Coronary artery (tissue), 2 donors: ENCODE results near the gene RPL11.
A peak's percentile ranks its signal among the peaks of the same experiment; 100 is the strongest.

ENCODE experiments used
- DNase-seq: peaks from one replicate; pipeline ENCODE4 v3.0.0-alpha.2; 2017; ENCODE audit warnings: low spot score
- H3K27ac ChIP-seq, 2 donors: fragments of 200-600 bp; sonication (generic); one replicate each; pipeline ENCODE4 v1.5.1; 2016 to 2019
- H3K4me3 ChIP-seq: fragments of 200-600 bp; sonication (generic); 2 replicates; pipeline ENCODE4 v1.5.1; 2016; ENCODE audit warnings: mild to moderate bottlenecking, moderate library complexity
- TF ChIP-seq, protein P1 (sequence below): fragments of 200-600 bp; sonication (generic); IDR thresholded peaks from one replicate; pipeline ENCODE4 v1.5.1; 2019; ENCODE audit warnings: antibody characterized with exemption

Gene RPL11

GRCh38 chr1:23696335-23696989 lies 4.9 kb downstream of the RPL11 start:
- TF ChIP-seq, protein P1, sequence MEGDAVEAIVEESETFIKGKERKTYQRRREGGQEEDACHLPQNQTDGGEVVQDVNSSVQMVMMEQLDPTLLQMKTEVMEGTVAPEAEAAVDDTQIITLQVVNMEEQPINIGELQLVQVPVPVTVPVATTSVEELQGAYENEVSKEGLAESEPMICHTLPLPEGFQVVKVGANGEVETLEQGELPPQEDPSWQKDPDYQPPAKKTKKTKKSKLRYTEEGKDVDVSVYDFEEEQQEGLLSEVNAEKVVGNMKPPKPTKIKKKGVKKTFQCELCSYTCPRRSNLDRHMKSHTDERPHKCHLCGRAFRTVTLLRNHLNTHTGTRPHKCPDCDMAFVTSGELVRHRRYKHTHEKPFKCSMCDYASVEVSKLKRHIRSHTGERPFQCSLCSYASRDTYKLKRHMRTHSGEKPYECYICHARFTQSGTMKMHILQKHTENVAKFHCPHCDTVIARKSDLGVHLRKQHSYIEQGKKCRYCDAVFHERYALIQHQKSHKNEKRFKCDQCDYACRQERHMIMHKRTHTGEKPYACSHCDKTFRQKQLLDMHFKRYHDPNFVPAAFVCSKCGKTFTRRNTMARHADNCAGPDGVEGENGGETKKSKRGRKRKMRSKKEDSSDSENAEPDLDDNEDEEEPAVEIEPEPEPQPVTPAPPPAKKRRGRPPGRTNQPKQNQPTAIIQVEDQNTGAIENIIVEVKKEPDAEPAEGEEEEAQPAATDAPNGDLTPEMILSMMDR: no peak
- Histone ChIP-seq H3K27ac (no peak overlapping the region), H3K4me3 (no peak overlapping the region)
- DNase-seq: no peak

GRCh38 chr1:23698466-23698865 lies 6.9 kb downstream of the RPL11 start:
- no peak for DNase-seq
- TF ChIP-seq, protein P1: no peak
- Histone ChIP-seq H3K27ac (no peak overlapping the region), H3K4me3 (no peak overlapping the region)

DNA sequence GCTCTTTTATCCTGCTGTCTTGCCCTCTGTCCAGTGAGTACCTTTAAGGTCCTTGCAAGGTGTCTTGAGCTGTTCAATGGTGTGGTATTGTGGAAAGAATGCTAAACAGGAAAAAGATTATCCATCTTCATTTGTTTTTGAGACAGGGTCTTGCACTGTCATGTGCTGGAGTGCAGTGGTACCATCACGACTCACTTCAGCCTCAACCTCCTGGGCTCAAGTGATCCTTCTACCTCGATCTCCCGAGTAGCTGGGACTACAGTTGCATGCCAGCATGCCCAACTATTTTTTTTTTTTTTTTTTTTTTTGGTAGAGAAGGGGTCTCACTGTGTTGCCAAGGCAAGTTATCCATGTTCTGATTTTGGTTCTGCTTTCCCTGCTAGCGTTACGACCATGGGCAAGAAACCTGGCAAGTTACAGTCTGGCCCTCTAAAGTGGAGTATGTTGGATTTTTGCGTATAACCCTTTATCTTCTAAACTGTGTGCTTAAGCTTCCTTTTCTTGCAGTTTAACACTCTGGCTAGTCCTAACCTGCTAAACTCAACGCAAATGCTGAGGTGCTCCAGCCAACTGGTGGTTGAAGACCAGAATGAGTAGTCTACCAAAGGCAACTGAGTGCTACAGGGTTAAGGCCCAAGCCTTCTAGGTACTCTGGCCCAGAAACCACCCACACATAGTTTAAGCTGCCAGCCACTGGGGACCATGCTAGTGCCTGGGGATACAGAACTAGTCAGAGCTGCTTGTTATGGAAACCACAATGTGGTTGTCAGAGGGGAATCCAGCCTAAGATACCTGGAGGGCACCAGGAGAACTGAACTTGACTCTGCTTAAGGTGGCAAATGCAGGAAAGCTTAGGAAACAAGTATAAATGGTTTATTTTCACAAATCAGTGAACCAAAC lies 7.9 kb downstream of the RPL11 start:
- H3K27ac ChIP-seq: no peak overlapping the region
- no peak overlapping the region for H3K4me3 ChIP-seq
- no peak for DNase-seq
- TF ChIP-seq, protein P1: no peak

DNA sequence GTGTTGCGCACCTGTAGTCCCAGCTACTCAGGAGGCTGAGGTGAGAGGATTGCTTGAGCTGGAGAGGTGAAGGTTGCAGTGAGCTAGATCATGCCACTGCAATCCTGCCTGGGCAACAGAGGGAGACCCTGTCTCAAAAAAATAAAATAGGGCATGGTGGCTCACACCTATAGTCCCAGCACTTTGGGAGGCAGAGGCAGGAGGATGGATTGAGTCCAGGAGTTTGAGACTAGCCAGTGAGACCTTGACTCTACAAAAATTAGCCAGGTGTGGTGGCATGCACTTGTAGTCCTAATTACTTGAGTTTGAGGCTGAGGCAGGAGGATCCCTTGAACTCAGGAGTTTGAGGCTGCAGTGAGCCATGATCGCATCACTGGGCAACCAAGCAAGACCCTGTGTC lies 9.7 kb downstream of the RPL11 start:
- TF ChIP-seq, protein P1: no peak
- no peak for DNase-seq
- H3K4me3 ChIP-seq: no peak overlapping the region
- no peak overlapping the region for H3K27ac ChIP-seq

DNA sequence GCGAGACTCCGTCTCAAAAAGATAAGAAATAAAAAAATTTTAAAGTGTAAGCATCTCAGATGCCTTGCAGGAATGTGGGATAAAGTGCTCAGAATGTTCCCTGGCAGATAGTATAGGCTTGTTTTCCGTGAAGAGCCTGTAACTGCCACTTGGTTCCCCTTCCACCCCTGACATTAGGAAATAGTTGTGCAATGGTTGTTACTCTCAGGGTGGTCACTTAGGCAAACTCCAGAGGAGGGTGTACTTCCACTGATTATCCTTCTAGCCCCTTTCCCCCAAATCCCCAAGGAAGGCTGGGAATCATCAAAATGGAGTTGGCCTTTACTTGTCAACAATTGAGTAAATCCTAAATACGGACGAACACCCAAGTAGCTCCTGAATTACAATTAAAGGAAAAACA lies 10.4 kb downstream of the RPL11 start:
- TF ChIP-seq, protein P1: no peak
- no peak for DNase-seq
- peak overlapping the region in 1 of 2 donors; percentile 48 for H3K27ac ChIP-seq
- H3K4me3 ChIP-seq: no peak overlapping the region

DNA sequence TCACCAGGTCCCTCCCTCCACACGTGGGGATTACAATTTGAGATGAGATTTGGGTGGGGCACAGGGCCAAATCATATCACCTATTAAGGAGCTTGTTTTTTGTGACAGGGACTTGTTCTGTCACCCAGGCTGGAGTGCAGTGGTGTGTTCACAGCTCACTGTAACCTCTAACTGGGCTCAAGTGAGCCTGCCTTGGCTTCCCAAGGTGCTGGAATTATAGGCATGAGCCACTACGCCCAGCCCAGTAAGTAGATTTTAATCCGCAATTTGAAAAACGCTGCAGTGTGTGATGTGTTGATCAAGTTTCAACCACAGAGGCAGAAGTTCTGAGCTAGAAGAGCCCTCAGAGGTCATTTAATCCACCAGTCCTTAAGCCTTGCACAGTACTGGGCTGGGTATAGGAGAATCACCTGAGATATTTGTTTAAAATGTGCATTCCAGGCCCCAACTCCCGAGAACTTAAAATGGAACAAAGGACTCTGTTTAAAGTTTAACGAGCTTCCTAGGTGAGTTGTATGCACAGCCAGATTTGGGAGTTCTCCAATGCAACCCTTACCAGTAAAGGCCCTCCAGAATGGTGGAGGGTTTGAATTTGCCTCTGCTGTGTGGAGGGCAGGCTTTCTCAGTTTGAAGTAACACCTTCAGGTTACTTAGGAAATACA lies 13.4 kb downstream of the RPL11 start:
- no peak overlapping the region for H3K27ac ChIP-seq
- TF ChIP-seq, protein P1: no peak
- no peak for DNase-seq
- no peak overlapping the region for H3K4me3 ChIP-seq
